ENCODE measurements around the gene RTRAF. TPM values are rescaled to one million over a fixed set of nuclear protein-coding genes. Genes with fewer than 3 reads are reported as not detected.
A peak's percentile ranks its signal among the peaks of the same experiment; 100 is the strongest.

The RTRAF gene
- polyA plus RNA-seq, 1 donor (not counting 4 experiments of a cell fraction or from before 2014, with no cell fraction given) = 255 TPM

GRCh38 chr14:51981218-51981854 is 8.0 kb upstream of the RTRAF start:
- Histone ChIP-seq H3K4me1 (ENCODE audit: control insufficient read depth, extremely low read depth, insufficient read depth, low read length) (no peaks in the 10 kb centered on the region), H4K20me1 (ENCODE audit: control insufficient read depth, extremely low read depth, insufficient read depth, low read length) (no peaks in the 10 kb centered on the region), H3K27me3 (ENCODE audit: control insufficient read depth, extremely low read depth, insufficient read depth, low read length) (peaks cover 5% of the 10 kb centered on the region), H3K36me3 (ENCODE audit: control insufficient read depth in 2 of 2, extremely low read depth in 1 of 2, insufficient read depth in 2 of 2, low read length in 2 of 2) (no peaks in the 10 kb centered on the region), H3K4me2 (ENCODE audit: control insufficient read depth, extremely low read depth, insufficient read depth, low read depth, low read length) (no peak overlapping the region), H2AFZ (ENCODE audit: control insufficient read depth, low read length) (no peak overlapping the region), H3K27ac (ENCODE audit: control insufficient read depth, insufficient read depth, low read length) (no peak overlapping the region), H3K4me3 (ENCODE audit: control insufficient read depth in 2 of 3, extremely low read depth in 1 of 3, insufficient read depth in 2 of 3, low read depth in 1 of 3, low read length in 3 of 3) (no peak overlapping the region), H3K9ac (ENCODE audit: control insufficient read depth, extremely low read depth, insufficient read depth, low read length) (no peak overlapping the region), H3K79me2 (ENCODE audit: control insufficient read depth, insufficient read depth, low read length) (no peaks in the 10 kb centered on the region), H3K9me1 (ENCODE audit: control insufficient read depth, extremely low read depth, insufficient read depth, low read length) (no peaks in the 10 kb centered on the region), H3K9me3 (ENCODE audit: control insufficient read depth, low read depth, low read length) (no peaks in the 10 kb centered on the region)
- dilution Hi-C loops (cut with MboI; ENCODE audit: extremely low pct_ligation_motif_present, low sequenced_read_pairs) = no loop called here
- TF ChIP-seq EZH2 (IDR thresholded peaks at IDR 0.05; ENCODE audit: low read length) (no peak), CTCF (optimal IDR thresholded peaks at IDR 0.05 in 1 of 3, IDR thresholded peaks at IDR 0.05 in 1 of 3, conservative IDR thresholded peaks at IDR 0.05 in 1 of 3; ENCODE audit: extremely low read depth in 1 of 3, insufficient read depth in 2 of 3, low read length in 3 of 3) (no peak)
- no peak for DNase-seq (ENCODE audit: low read depth, low spot score)
- no peak for FAIRE-seq

- H3K4me3 ChIP-seq (ENCODE audit: control insufficient read depth in 2 of 3, extremely low read depth in 1 of 3, insufficient read depth in 2 of 3, low read depth in 1 of 3, low read length in 3 of 3) = no peak overlapping the region
- peaks cover 9% of the 10 kb centered on the region for H3K4me1 ChIP-seq (ENCODE audit: control insufficient read depth, extremely low read depth, insufficient read depth, low read length)
- FAIRE-seq (no peak), DNase-seq (ENCODE audit: low read depth, low spot score) (no peak)
- no peaks in the 10 kb centered on the region for H3K9me3 ChIP-seq (ENCODE audit: control insufficient read depth, low read depth, low read length)
- H3K27ac ChIP-seq (ENCODE audit: control insufficient read depth, insufficient read depth, low read length) = no peak overlapping the region
- peaks cover 3 to 6% of the 10 kb centered on the region in 2 experiments for H3K36me3 ChIP-seq (ENCODE audit: control insufficient read depth in 2 of 2, extremely low read depth in 1 of 2, insufficient read depth in 2 of 2, low read length in 2 of 2)
- peak overlapping the region; percentile 97 for H2AFZ ChIP-seq (ENCODE audit: control insufficient read depth, low read length)
- H3K4me2 ChIP-seq (ENCODE audit: control insufficient read depth, extremely low read depth, insufficient read depth, low read depth, low read length) = no peak overlapping the region
- TF ChIP-seq CTCF (optimal IDR thresholded peaks at IDR 0.05 in 1 of 3, IDR thresholded peaks at IDR 0.05 in 1 of 3, conservative IDR thresholded peaks at IDR 0.05 in 1 of 3; ENCODE audit: extremely low read depth in 1 of 3, insufficient read depth in 2 of 3, low read length in 3 of 3) = no peak
- no peak for TF ChIP-seq EZH2 (IDR thresholded peaks at IDR 0.05; ENCODE audit: low read length)
- peaks cover 33% of the 10 kb centered on the region for H3K79me2 ChIP-seq (ENCODE audit: control insufficient read depth, insufficient read depth, low read length)
- H3K27me3 ChIP-seq (ENCODE audit: control insufficient read depth, extremely low read depth, insufficient read depth, low read length) = no peaks in the 10 kb centered on the region
- dilution Hi-C loops (cut with MboI; ENCODE audit: extremely low pct_ligation_motif_present, low sequenced_read_pairs) = no loop called here
- H4K20me1 ChIP-seq (ENCODE audit: control insufficient read depth, extremely low read depth, insufficient read depth, low read length) = no peaks in the 10 kb centered on the region
- no peaks in the 10 kb centered on the region for H3K9me1 ChIP-seq (ENCODE audit: control insufficient read depth, extremely low read depth, insufficient read depth, low read length)
- no peak overlapping the region for H3K9ac ChIP-seq (ENCODE audit: control insufficient read depth, extremely low read depth, insufficient read depth, low read length)
Measured at GRCh38 chr14:51988221-51988620, 1.1 kb upstream of the RTRAF start.
